DMS53 (cell line): ENCODE data around the gene HMGXB3.

ENCODE experiments used
- DNase-seq: peaks from one replicate; lab custom pipeline; 2025; lab: John Stamatoyannopoulos, UW

Gene HMGXB3, protein sequence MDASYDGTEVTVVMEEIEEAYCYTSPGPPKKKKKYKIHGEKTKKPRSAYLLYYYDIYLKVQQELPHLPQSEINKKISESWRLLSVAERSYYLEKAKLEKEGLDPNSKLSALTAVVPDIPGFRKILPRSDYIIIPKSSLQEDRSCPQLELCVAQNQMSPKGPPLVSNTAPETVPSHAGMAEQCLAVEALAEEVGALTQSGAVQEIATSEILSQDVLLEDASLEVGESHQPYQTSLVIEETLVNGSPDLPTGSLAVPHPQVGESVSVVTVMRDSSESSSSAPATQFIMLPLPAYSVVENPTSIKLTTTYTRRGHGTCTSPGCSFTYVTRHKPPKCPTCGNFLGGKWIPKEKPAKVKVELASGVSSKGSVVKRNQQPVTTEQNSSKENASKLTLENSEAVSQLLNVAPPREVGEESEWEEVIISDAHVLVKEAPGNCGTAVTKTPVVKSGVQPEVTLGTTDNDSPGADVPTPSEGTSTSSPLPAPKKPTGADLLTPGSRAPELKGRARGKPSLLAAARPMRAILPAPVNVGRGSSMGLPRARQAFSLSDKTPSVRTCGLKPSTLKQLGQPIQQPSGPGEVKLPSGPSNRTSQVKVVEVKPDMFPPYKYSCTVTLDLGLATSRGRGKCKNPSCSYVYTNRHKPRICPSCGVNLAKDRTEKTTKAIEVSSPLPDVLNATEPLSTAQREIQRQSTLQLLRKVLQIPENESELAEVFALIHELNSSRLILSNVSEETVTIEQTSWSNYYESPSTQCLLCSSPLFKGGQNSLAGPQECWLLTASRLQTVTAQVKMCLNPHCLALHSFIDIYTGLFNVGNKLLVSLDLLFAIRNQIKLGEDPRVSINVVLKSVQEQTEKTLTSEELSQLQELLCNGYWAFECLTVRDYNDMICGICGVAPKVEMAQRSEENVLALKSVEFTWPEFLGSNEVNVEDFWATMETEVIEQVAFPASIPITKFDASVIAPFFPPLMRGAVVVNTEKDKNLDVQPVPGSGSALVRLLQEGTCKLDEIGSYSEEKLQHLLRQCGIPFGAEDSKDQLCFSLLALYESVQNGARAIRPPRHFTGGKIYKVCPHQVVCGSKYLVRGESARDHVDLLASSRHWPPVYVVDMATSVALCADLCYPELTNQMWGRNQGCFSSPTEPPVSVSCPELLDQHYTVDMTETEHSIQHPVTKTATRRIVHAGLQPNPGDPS (N-terminal part only)

DNA sequence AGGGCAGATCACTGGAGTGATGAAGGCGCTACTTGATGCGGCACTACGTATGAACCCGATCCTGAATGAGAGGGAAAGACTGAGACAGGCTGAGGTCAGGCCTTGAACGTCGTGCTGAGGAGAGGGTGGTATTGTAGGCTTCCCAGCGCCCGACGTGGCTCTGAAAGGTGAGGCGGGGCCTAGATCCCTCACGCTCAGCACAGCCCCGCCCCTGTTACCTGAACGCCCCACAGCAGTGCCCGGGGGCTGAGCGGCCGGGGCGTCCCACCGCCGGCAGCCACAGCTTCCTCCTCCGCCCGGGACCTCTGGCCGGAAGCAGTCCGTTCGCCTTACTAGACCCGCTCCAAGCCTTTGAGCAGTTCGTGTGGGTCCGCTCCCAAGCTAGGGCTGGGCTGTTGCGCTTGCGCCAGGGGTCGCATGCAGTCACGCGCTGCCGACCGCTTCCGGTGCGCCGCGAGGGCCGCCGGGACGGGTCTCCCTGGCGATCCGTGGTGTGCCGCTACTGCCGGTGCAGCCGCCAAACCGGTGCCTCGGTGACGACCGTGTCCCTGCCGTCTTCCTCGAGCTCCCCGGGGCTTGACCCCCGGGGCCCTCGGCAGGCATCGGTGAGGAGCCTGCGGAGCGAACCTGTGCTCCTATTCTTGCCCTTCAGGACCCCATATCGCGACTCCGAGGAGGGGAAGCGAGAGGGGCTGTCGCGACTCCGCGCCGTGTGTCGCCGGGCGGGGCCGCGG, at the start of gene HMGXB3, which contains the start of gene TIGD6:
TSS of gene HMGXB3 (plus strand) at position 484 of the 734 bp plus-strand sequence. CDS start 4,114 bp downstream, outside the sequence.
TSS of gene TIGD6 (minus strand) at position 399 of the 734 bp plus-strand sequence. CDS start 4,306 bp downstream, outside the sequence.
- DNase-seq, result peak; percentile 98

GRCh38 chr5:149951138-149951749, 49.3 kb upstream of the HMGXB3 start:
- DNase-seq, result no peak

DNA sequence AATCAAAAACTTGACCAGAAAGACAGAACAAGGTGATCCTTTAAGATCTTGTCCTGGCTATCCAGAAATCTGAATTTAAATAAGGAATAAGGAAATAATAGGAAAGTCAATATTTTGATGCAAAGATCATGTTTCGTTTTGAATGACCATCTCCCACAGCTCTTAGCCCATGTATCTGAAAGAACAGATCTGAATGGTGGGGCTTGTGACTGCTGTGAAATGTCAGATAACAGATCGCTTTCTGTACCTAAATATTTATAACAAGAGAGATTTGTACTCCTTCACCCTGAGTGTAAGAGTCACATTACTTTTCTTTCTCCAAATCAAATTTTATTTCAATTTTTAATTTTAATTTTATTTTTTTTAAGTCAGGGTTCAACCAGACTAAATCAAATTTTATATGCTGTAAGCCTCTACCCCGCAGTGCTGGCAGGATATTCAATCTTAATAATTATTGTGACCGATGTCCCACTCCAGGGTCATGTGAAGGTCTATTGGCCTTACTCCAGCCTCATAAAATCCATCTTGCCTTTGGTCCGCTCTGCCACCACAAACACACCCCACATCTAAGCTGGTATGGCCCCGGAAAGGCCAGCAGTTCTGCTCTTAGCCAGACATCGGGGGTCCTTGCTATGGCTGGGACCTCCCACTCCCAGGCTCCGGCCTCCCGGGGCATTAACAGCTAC, 47.0 kb upstream of the HMGXB3 start:
- DNase-seq, result no peak

DNA sequence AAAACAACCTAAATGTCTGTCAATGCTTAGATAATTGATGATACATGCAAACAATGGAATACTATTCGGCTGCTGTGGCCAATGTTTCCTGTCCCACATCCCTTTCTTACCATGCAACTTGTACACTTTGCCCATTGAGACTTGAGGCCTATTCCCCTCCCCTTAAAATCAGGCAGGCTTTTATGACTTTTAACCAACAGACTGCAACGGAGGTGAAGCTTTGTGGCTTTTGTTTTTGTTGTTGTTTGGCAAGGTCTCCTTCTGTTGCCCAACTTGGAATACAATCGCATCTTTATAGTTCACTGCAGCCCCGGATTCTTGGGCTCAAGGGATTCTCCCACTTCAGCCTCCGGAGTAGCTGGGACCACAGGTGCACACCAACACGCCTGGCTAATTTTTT, 45.7 kb upstream of the HMGXB3 start:
- no peak for DNase-seq

DNA sequence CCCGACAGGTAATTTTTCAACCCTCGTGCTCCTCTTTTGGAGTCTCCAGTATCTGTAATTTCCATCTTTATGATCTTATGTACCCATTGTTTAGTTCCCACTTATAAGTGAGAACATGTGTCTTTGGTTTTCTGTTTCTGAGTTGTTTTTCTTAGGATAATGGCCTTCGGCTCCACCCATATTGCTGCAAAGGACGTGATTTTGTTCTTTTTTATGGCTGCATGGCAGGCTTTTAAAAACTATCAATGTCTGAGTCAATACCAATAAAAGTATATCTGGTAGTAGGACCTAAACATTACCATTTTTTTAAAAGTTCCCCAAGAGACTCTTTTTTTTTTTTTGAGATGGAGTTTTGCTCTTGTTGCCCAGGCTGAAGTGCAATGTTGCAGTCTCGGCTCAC, 43.9 kb upstream of the HMGXB3 start:
- no peak for DNase-seq

DNA sequence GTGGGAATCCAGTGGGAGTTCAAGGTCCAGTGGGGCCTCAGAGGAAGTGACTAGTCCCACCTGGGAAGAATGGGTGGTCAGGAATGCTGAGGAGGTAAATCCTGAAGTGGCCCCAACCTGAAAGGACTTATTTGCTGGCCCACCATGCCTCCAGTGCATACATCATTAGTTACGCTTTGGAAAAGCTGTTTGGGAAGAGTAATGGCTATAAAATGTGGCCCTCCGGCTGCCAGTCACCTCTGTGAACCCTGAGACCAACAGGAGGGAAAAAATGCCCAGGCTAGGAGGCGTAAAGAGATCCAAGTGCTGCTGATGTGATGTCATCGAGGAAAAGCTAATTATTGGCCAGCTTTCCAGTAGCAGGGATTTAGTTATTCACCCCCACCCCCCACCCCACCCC, 42.7 kb upstream of the HMGXB3 start:
- DNase-seq, result no peak

DNA sequence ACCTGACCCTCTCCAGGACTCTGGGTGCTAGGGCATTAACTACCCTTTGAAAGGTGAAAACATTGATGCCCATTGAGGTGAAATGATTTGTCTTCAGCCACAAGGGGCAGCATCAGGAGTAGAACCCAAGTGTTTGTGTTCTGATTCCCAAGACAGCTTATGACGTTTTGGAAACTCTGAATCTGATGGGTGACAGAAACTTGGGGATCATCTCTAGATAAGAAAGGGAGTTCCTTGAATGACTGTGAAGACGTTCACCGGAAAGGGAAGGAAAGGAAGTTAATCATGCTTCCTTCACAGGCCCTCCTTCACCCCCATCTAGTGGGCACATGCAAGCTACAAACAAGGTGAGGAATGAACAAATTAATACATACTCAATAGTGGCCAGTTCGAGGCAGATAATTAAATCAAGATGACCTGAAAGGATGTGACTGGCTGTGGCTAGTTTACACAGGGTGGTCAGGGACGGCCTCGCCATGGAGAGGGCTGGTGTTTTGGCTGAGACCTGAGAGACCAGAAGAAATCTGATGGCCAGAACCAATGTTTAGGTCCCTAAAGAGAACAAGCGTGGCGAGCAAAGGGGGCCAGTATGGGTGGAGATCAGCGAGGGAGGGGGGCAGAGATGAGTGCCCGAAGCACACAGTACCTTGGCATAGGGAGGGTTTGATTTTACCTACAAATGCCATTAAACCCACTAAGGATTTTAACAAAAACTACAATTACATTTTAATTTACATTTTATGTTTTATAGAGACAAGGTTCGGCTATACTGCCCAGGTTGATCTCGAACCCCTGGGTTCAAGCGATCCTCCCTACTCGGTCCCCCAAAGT, 40.9 kb upstream of the HMGXB3 start:
- peak; percentile 72 for DNase-seq

DNA sequence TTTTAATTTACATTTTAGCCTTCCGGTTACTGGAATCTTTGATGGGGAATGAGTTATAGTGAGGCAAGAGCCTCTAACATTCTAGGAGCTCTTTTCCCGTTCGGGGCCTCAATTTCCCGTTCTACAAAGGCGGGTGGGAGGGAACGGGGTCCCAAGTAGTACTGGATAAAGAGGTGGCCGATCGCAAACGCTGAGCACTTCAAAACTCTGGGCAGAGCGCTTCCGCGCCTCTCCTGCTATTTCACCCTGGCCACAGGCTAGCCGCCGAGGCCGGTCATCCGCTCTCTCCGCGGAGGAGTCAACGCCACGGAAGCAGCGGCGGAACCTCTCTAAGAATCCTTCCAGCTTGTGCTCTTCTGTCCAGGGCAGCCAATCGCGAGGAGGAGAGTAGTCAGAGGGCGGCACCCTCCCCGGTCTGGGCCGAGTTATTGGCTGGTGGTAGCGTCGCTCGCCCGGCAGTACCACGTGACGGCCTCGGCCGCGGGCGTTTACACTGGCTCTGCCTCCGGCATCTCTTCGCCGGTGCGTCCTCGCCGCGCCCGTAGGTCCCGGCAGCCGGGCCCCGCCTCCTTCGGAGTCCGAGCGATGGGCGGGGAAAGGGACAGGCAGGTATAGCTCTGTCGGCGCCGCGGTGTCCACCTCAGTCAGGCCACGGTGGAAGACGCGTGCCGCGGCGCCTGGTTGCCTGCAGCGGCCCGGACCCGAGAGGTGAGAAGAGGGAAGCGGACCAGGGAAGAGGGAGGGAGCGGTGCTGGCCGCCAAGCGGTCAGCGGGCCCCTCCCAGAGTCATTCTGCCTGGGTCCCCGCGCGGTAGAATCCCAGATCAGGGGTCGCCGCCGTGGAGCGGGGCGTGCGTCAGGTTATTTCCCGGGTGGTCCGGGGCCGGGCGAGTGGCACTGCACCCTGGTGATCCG, 40.0 kb upstream of the HMGXB3 start, which contains the start of gene SLC26A2:
TSS of gene SLC26A2 (plus strand) at position 487 of the 914 bp plus-strand sequence. CDS start 16,895 bp downstream, outside the sequence.
- DNase-seq, result peak; percentile 100

DNA sequence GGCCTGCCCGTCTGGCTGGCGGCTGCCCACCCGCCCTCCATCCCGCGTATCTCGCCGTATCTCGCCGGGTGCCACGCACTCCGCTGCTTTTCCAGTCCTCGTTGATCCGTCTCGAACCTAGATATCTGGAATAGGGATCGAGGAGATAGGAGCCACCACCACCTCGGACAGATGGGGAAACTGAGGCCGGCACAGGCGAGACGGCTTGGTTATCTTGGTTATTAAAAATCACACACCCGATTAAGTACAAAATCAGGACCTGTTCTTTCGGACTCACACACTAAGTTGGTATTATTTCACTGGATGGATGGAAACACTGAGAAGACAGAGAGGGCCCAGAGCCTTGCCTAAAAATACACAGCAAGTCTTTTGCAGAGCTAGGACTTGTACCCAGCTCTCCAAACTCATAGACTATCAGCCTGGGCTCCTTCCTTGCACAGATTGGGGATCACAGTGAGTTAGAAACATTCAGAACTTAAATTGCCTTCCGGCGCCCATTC, 39.3 kb upstream of the HMGXB3 start:
- peak; percentile 65 for DNase-seq

- DNase-seq, result peak; percentile 80
These were observed 38.6 kb upstream of the HMGXB3 start for GRCh38 chr5:149961957-149962409.

DNA sequence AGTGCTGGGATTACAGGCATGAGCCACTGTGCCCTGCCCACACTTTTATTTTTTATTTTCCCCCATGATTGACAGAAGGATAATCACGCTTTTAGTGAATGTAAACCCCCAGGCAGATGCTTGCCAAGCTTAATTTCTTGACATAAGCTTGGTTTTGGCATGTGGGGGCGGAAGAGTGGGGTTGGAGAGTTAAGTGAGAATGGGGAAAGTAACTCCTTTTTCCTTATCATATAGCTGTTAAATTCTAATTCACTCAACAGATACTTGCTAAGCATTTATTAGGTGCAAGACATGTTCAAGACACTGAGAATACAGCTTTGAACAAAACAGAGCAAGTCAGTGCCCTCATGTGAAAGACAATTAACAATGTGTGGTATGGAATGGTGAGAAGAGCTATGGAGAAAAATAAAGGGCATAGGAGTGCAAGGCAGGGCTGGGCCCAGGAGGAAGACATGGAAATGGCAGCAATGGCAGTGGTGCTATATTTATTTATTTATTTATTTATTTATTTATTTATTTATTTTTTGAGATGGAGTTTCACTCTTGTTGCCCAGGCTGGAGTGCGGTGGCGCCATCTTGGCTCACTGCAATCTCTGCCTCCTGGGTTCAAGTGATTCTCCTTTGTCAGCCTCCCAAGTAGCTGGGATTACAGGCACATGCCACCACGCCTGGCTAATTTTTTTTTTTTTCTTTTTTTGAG, 37.8 kb upstream of the HMGXB3 start:
- DNase-seq, result no peak

DNA sequence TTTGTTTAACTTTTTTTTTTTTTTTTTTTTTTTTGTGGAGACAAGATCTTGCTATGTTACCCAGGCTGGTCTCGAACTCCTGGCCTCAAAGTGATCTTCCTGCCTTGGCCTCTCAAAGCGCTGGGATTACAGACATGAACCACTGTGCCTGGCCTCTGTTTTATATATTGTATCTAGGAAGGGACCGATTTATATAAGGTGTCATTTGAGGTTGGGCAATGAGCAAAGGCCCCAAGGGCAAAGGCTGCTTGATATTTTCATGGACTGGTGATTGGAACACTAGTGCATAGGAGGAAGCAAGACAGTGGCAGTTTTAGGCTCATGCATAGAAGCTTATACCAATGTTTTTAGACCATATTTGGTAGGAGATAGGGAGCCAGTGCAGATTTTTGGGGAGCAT, 36.8 kb upstream of the HMGXB3 start:
- DNase-seq, result no peak

DNA sequence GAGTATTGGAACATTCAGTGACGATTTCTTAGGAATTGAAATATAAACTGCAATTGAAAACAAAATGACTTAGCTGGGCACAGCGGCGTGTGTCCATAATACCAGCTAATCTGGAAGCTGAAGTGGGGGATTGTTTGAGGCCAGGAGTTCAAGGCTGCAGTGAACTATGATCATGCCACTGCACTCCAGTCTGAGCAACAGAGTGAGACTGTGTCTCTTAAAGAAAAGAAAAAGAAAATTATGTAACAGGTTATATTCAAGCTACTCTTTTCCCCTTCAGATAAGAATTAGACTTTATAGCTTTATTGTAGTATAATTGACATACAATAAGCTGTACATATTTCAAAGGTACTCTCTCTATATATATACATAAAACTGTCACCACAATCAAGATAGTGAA, 33.6 kb upstream of the HMGXB3 start:
- DNase-seq, result no peak

GRCh38 chr5:149969181-149969930, 31.2 kb upstream of the HMGXB3 start:
- DNase-seq, result no peak

GRCh38 chr5:149975409-149975808, 25.1 kb upstream of the HMGXB3 start:
- no peak for DNase-seq

GRCh38 chr5:149979896-149980295, 20.6 kb upstream of the HMGXB3 start:
- no peak for DNase-seq

- no peak for DNase-seq
These were observed 19.3 kb upstream of the HMGXB3 start for GRCh38 chr5:149981206-149981605.
